ENCODE data around the gene LRPAP1. TPM values are rescaled to one million over a fixed set of nuclear protein-coding genes. Genes with fewer than 3 reads are reported as not detected.

The LRPAP1 gene
- total RNA-seq, 4 donors from 2014 or later: 88.5 to 201 (median 174) TPM

DNA sequence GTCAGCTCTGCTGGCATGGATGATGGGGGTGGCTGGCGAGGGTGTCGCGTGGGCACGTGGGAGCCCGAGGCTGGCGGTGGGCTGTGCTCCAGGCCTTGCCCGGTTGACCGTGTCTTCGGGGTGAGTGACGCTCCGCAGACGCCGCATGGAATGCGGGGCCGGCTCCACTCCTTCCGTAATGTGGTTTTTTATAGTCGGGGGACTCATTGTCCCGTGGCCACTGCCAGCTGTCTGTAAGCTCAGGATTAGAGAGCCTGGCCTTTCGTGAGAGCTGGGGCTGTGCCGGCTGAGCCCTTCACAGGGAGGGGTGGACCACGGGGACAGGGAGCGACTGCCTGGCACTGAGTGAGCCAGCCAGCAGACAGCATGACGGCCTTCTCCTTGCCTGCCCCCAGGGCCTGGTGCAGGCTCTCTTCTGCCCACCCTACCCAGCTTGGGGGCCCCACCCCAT is 48.7 kb downstream of the LRPAP1 start:
- peaks cover 0 to 85% (median 0%) of the 10 kb centered on the region in 4 donors for H3K27me3 ChIP-seq
- H3K9me3 ChIP-seq: no peaks in the 10 kb centered on the region
- 51% methylated on average over 21 of the region's 23 CpGs for WGBS
- intact Hi-C loops (cut with DNase I): no loop called here
- no peak for TF ChIP-seq POLR2AphosphoS5 (IDR thresholded peaks at IDR 0.05)
- no peak for TF ChIP-seq EP300 (IDR thresholded peaks at IDR 0.05)
- no peak for TF ChIP-seq POLR2A (IDR thresholded peaks at IDR 0.05; ENCODE audit: low read depth)
- TF ChIP-seq, protein P1, sequence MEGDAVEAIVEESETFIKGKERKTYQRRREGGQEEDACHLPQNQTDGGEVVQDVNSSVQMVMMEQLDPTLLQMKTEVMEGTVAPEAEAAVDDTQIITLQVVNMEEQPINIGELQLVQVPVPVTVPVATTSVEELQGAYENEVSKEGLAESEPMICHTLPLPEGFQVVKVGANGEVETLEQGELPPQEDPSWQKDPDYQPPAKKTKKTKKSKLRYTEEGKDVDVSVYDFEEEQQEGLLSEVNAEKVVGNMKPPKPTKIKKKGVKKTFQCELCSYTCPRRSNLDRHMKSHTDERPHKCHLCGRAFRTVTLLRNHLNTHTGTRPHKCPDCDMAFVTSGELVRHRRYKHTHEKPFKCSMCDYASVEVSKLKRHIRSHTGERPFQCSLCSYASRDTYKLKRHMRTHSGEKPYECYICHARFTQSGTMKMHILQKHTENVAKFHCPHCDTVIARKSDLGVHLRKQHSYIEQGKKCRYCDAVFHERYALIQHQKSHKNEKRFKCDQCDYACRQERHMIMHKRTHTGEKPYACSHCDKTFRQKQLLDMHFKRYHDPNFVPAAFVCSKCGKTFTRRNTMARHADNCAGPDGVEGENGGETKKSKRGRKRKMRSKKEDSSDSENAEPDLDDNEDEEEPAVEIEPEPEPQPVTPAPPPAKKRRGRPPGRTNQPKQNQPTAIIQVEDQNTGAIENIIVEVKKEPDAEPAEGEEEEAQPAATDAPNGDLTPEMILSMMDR (IDR thresholded peaks at IDR 0.05): no peak
- DNase-seq (ENCODE audit: extremely low spot score): no peak
- no peak overlapping the region for H3K27ac ChIP-seq (replicated peaks in 1 of 4)
- no peaks in the 10 kb centered on the region for H3K36me3 ChIP-seq
- H3K4me3 ChIP-seq: no peak overlapping the region
- H3K4me1 ChIP-seq: peaks cover 12 to 50% (median 16%) of the 10 kb centered on the region in 4 donors

DNA sequence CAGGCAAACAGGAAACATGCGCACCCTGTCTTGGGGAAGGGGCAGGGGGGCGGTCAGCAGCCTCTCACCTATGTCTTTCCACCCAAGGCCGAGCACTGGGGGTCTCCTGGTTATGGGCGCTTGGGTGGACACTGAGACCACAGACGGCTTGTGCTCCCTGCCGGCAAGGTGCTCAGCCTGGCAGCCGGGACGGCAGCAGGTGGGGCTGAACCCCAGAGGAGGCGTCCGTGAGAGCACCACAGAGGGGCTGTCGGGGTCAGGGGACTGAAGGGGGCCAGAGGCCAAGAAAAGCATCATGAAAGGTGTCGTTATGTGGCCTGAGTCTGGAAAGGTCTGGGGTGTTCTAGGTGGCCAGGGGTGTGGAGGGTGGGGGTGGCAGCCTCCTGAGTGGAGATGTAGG is 49.5 kb downstream of the LRPAP1 start:
- 92% methylated on average over 10 of the region's 12 CpGs for WGBS
- intact Hi-C loops (cut with DNase I): no loop called here
- TF ChIP-seq EP300 (IDR thresholded peaks at IDR 0.05) (no peak), POLR2A (IDR thresholded peaks at IDR 0.05; ENCODE audit: low read depth) (no peak), POLR2AphosphoS5 (IDR thresholded peaks at IDR 0.05) (no peak)
- TF ChIP-seq, protein P1 (IDR thresholded peaks at IDR 0.05): no peak
- Histone ChIP-seq H3K27ac (replicated peaks in 1 of 4) (no peak overlapping the region), H3K4me3 (no peak overlapping the region), H3K36me3 (no peaks in the 10 kb centered on the region), H3K9me3 (no peaks in the 10 kb centered on the region), H3K27me3 (peaks cover 0 to 88% (median 0%) of the 10 kb centered on the region in 4 donors), H3K4me1 (peaks cover 12 to 50% (median 16%) of the 10 kb centered on the region in 4 donors)
- DNase-seq (ENCODE audit: extremely low spot score): no peak

DNA sequence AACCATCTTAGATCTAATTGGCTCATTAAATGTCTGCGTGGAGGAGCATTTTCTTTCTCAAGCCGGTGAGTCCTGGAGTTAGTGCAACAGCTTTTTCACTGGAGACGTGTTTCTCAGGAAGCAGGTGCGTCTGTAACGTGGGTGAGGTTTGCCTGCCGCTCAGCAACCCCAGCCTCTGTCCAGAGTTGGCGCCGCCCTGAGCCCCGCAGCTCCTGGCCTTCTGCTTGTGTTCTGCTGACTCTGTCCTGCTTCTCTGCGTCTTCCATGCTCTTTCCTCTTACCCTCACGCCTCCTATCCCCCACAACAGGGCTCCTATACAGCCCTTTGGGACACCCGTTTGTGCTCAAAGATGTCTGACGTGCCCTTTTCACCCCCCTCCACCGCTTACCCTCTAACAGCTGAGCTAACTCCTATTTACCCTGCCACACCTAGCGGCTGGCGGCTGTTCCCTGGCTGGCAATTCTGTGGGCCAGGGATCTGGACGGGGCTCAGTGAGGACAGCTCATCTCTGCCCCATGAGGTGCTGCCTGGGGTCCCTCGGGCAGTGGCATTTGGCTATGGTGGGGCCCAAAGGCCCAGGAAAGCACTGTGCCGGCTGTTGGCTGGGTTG is 50.3 kb downstream of the LRPAP1 start:
- Histone ChIP-seq H3K9me3 (no peaks in the 10 kb centered on the region), H3K27ac (replicated peaks in 1 of 4) (no peak overlapping the region), H3K4me1 (peaks cover 12 to 50% (median 16%) of the 10 kb centered on the region in 4 donors), H3K36me3 (peaks cover 0 to 2% (median 0%) of the 10 kb centered on the region in 4 donors), H3K4me3 (no peak overlapping the region), H3K27me3 (peaks cover 0 to 88% (median 0%) of the 10 kb centered on the region in 4 donors)
- WGBS: 81% methylated on average over 17 of the region's 19 CpGs
- no peak for DNase-seq (ENCODE audit: extremely low spot score)
- no peak for TF ChIP-seq POLR2AphosphoS5 (IDR thresholded peaks at IDR 0.05)
- no peak for TF ChIP-seq POLR2A (IDR thresholded peaks at IDR 0.05; ENCODE audit: low read depth)
- TF ChIP-seq, protein P1 (IDR thresholded peaks at IDR 0.05): no peak
- no peak for TF ChIP-seq EP300 (IDR thresholded peaks at IDR 0.05)
- intact Hi-C loops (cut with DNase I): no loop called here

DNA sequence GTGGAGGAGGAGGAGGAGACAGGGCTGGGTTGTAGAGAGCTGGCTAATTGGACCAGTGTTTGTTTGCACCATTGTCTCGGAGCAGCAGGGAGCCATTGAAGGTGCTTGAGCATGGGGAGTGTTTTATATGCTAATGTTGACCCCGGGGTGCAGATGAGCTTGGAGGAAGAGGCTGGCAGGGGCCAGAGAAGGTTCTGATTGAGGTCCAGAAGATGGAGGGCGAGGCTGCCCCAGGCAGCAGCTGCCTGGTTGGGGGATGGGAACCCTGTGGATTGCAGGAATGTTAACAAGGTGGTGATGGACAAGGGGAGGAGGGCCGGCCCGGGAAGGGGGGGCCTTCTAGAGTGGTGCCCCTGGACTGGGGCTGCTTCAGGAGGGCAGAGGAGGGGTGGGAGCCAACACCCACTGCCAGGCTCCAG is 51.1 kb downstream of the LRPAP1 start:
- Histone ChIP-seq H3K4me1 (peaks cover 12 to 45% (median 16%) of the 10 kb centered on the region in 4 donors), H3K9me3 (no peaks in the 10 kb centered on the region), H3K27me3 (peaks cover 0 to 86% (median 0%) of the 10 kb centered on the region in 4 donors), H3K4me3 (no peak overlapping the region), H3K36me3 (peaks cover 0 to 8% (median 0%) of the 10 kb centered on the region in 4 donors), H3K27ac (replicated peaks in 1 of 4) (no peak overlapping the region)
- DNase-seq (ENCODE audit: extremely low spot score): no peak
- TF ChIP-seq POLR2A (IDR thresholded peaks at IDR 0.05; ENCODE audit: low read depth) (no peak), POLR2AphosphoS5 (IDR thresholded peaks at IDR 0.05) (no peak), EP300 (IDR thresholded peaks at IDR 0.05) (no peak)
- TF ChIP-seq, protein P1 (IDR thresholded peaks at IDR 0.05): no peak
- intact Hi-C loops (cut with DNase I): no loop called here
- 61% methylated on average over 5 of the region's 5 CpGs for WGBS

All from esophagus muscularis mucosa (tissue), 4 donors.